PFSK-1 (cell line): ENCODE results near the gene UST.

Source experiments
- FOXP2 ChIP-seq: optimal IDR thresholded peaks from 2 replicates; pipeline ENCODE3; 2011; ENCODE audit warnings: borderline replicate concordance, control low read depth, inconsistent platforms; ENCODE audit not compliant: insufficient read depth; ENCODE audit errors: extremely low read length, extremely low read depth
- POLR2AphosphoS5 ChIP-seq: IDR thresholded peaks from 2 replicates; pipeline ENCODE4 v1.6.1; 2012; ENCODE audit warnings: low read depth, mild to moderate bottlenecking, control low read depth, low read length, moderate library complexity
- REST ChIP-seq, 2 experiments: IDR thresholded peaks; 2 replicates each; pipeline versions ENCODE4 v1.6.1 to v1.8.0; 2011 to 2012; ENCODE audit warnings: low read depth in 2 of 2, low read length in 2 of 2, control low read depth in 1 of 2, inconsistent platforms in 1 of 2, mild to moderate bottlenecking in 1 of 2, moderate library complexity in 1 of 2; ENCODE audit not compliant: insufficient read depth in 1 of 2
- SIN3A ChIP-seq: IDR thresholded peaks from 2 replicates; pipeline ENCODE4 v1.6.1; 2012; ENCODE audit warnings: mild to moderate bottlenecking, low read length, moderate library complexity, borderline replicate concordance; ENCODE audit not compliant: insufficient read depth
- TAF1 ChIP-seq: IDR thresholded peaks from 2 replicates; pipeline ENCODE4 v1.6.1; 2012; ENCODE audit warnings: low read length, control low read depth, borderline replicate concordance; ENCODE audit not compliant: insufficient read depth

Gene UST

GRCh38 chr6:148700741-148701311 lies 46.0 kb upstream of the UST start:
- no peak for TF ChIP-seq REST (IDR thresholded peaks at IDR 0.05; ENCODE audit: insufficient read depth in 1 of 2, low read depth in 2 of 2, low read length in 2 of 2)
- TF ChIP-seq POLR2AphosphoS5: no peak
- no peak for TF ChIP-seq TAF1
- TF ChIP-seq SIN3A: no peak
- no peak for TF ChIP-seq FOXP2

GRCh38 chr6:148701375-148701774 lies 45.5 kb upstream of the UST start:
- TF ChIP-seq SIN3A: no peak
- TF ChIP-seq FOXP2: no peak
- no peak for TF ChIP-seq TAF1
- no peak for TF ChIP-seq POLR2AphosphoS5
- no peak for TF ChIP-seq REST (IDR thresholded peaks at IDR 0.05; ENCODE audit: insufficient read depth in 1 of 2, low read depth in 2 of 2, low read length in 2 of 2)

DNA sequence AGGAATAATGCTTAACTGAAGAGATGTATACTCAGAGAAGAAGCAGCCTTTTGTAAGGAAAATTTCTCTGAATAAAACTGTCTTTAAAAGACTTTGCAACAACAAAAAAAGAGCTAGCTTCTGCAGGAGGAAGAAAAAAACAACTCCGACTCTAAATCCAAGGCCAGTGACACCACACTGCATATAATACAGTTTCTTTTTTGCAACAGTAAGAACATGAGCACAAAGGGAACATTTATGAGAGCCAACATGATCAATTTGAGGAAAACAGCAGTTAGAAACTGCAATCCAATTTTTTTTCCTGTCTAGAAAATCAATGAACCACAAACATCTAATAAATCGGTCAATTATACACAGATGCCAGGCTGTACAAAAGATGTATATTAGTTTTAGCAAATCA lies 42.9 kb upstream of the UST start:
- TF ChIP-seq REST (IDR thresholded peaks at IDR 0.05; ENCODE audit: insufficient read depth in 1 of 2, low read depth in 2 of 2, low read length in 2 of 2) (no peak), SIN3A (no peak), TAF1 (no peak), POLR2AphosphoS5 (no peak), FOXP2 (no peak)

GRCh38 chr6:148704400-148705246 lies 42.2 kb upstream of the UST start:
- TF ChIP-seq POLR2AphosphoS5 (no peak), REST (IDR thresholded peaks at IDR 0.05; ENCODE audit: insufficient read depth in 1 of 2, low read depth in 2 of 2, low read length in 2 of 2) (no peak), TAF1 (no peak), FOXP2 (no peak), SIN3A (no peak)
